Activated gamma-delta T cell treated with anti-CD3 and anti-CD28 coated beads, Interleukin-2, amount 50 U/mL, for 16 hours (primary cell): ENCODE data around the gene EZH2.

Source experiments
- DNase-seq: peaks from one replicate; pipeline ENCODE4 v3.0.0-alpha.2; 2020; ENCODE audit warnings: low read depth

Gene EZH2

GRCh38 chr7:148884049-148884298 is at the start of gene EZH2:
TSS of gene EZH2 (minus strand) at chr7:148884291. CDS start at chr7:148847298, 36,993 bp downstream.
- no peak for DNase-seq

DNA sequence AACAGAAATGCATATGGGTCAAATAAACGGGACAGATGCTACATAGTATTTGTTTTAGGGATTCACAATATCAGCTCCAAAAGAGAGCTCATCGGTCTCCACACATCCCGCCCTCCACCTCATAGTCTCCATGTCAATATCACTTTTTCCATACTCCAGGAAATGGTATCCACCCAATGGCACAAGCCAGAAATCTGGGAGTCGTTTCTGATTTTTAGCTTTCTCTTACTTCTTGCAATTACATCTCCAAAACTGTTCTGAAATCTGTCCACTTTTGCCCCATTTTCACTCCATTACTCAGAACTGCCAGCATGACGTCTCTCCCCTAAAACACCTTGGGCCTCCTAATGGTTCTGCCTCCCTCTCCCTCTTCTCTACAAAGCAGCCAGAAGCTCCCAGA is 47.4 kb upstream of the EZH2 start:
- DNase-seq, result no peak

- DNase-seq, result no peak
Measured at GRCh38 chr7:148930335-148930734, 46.2 kb upstream of the EZH2 start.

GRCh38 chr7:148929176-148929575 is 45.1 kb upstream of the EZH2 start:
- DNase-seq, result no peak

DNA sequence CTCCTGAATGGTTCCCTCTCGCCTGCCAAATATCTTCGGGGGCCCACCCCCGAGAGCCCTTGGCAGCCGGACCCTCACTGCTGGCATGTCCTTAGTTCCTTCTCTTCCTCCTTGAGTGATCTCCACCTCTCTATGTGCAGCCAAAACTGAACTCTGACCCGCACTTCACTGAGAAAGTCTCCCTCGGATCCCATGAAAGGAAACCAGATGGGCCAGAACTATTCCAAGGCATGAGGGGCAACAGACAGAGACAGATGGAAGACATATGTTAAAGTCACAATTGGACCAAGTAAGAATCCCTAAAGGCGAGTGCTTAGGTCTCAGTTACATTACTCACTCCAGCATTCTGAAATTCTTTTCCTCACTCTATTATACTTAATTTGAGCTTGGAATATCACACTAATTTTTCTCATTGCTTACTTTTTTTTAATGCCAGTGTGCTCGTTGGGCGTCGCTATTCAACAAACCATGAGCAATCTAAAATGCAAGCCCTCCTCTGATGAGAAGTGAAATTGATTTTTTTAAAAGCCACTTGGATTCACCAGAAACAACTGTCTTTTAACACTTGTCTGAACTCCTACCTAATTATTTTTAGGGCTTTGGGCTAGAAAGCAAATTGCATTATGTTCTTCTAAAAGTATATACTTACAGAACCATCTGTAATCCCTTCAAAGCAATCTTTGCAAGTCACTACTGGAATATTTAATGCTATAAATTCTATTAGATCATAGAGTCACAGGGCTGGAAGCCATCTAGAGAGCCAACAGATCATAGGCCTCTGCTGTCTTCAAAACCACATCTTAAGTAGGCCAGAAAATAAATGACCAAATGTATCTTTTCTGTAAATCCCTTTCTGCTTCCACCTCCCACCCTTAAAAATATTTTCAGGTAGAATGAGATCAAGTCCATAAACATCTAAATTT is 43.3 kb upstream of the EZH2 start:
- DNase-seq, result no peak

DNA sequence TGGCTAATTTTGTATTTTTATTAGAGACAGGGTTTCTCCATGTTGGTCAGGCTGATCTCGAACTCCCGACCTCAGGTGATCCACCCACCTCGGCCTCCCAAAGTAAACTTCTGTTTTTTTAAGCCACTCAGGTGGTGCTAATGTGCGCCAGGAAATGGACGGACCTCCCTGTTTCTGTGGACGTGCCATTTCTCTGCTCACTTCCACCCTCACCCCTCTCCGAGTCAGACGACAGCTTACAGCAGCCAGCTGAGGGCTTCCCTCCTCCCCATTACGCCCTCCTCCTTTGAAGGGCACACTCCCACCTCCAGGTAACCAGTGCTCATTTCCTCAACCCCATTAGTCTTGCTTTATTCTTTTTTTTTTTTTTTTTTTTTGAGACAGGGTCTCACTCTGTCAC is 41.7 kb upstream of the EZH2 start:
- DNase-seq, result no peak

DNA sequence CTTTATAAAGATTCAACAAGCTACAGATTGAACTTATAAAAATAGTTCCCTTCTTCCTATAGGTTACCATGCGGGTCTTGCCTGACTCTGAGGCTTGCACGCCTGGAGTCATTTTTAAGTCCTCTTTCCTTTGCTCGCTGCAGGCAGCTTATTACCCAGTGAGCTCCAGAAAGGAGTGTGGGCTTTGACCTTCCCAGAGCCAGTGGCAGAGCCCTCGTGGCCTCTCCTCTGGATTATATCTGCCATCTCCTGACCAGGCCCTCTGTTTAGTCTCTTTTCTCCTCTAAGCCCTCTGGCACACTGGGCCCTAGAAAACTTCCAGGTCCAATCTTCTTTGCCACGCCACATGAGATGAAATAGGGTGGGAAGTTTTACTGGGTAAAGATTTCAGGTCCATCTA is 39.9 kb upstream of the EZH2 start:
- DNase-seq, result no peak

- no peak for DNase-seq
Measured at GRCh38 chr7:148921806-148922205, 37.7 kb upstream of the EZH2 start.

GRCh38 chr7:148921189-148921588 is 37.1 kb upstream of the EZH2 start:
- DNase-seq, result no peak

GRCh38 chr7:148919859-148920258 is 35.8 kb upstream of the EZH2 start:
- DNase-seq, result no peak

DNA sequence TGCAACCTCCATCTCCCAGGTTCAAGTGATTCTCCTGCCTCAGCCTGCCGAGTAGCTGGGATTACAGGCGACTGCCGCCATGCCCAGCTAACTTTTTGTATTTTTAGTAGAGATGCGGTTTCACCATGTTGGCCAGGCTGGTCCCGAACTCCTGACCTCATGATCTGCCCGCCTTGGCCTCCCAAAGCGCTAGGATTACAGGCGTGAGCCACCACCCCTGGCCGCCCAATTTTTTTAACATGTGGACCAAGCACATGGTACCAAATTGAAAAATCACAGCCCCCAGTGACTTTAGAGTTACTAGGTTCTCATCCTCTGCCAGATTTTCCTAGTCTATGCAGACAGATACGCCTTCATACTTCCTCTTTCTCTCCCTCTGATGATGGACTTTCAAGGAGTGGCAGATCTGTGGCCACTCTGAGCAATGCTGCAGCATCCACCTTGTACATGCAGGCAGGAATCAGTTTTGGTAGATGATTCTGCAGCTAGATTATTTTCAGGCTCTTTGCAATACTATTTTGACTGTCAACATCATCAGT is 34.0 kb upstream of the EZH2 start:
- no peak for DNase-seq

DNA sequence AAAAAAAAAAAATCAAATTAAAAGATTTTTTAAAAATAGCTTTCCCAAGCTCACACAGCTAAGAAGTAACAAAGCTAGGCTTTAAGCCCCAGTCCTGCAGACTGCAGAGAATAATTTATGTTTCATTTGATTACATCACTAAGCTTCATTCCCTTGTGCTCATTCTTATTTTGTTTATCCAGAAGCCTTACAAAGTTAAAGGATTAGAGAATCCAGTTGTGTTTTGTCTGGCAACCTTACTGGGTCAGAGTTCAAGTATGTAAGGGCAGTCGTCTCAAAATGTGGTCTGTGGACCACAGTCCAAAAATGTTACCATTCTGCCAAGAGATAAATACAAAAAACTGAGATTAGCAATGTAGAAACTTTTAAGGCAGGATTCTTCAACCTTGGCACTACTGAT is 32.1 kb upstream of the EZH2 start:
- no peak for DNase-seq

DNA sequence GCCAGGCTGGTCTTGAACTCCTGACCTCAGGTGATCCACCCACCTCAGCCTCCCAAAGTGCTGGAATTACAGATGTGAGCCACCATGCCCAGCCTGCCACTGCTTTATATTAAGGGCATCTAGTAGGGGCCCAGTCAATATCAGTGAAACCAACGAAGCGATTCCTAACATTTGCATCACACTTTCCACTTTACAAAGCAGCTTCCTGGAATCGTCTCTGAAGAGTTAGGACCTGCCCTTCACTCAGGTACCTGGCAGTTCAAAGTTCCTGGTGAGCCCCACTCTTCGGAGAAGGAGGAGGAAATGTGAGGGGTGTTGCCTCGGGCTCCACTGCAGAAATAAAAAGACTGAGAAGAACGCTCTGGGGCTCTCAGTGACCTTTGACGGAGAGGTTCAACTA is 31.1 kb upstream of the EZH2 start:
- no peak for DNase-seq

DNA sequence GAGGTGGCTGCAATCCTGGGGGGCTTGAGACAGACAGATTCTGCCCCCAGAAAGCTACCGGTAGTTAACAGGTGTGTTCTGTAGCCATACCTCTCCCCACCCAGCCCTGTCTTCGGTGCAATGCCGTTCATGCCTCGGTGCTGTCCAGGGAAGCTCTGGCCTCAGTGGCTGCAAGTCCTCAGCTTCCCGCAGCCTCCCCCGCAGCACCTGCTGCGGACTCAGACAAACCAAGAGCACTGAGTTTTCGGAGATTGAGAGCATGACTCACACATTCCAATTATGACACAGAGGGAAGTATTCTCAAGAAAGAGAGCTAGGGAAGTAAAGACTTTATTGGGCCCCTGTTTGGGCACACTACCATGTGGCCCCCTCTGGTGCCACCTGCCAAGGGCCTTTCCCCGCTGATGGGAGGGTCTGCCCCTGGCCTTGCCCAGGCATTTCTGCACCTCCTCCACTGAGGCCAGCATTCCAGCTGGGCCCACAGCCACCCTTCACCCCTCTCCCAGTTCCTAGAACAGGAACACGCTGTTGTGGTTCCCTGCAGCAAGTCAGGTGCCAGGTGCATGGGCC is 30.2 kb upstream of the EZH2 start:
- DNase-seq, result no peak

GRCh38 chr7:148912758-148913541 is 28.9 kb upstream of the EZH2 start:
- no peak for DNase-seq

DNA sequence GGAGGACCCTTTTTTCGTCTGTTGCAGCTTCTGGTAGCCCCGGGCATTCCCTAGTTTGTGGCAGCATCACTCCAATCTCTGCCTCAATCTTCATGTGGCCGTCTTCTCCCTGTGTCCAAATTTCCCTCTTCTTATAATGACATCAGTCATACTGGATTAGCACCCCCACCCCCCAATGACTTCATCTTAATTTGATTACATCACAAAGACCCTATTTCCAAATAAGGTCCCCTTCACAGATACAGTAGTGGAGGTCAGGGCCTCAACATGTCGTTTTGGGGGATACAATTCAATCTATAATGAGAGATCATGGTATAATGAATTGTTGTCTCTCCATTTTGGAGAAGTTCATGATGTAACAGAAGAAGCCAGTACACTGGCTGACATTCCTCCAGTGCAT is 28.1 kb upstream of the EZH2 start:
- no peak for DNase-seq

DNA sequence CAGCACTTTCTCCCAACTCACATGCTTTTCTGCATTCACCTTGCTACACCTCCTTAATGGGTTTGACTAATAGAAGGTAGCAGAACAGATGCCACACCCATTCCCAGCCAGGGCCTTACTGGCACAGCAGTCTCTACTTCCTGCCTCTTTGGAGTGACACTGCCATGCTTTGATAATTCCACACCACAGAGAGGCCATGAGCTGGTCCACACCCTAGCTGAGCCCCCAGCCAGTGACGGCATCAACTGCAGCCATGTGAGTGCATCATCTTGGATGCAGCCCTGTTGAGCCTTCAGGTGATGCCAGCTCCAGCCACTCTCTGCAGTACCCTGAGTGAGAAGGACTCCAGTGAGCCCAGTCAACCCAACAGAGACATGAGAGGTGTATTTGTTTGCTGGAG is 27.5 kb upstream of the EZH2 start:
- no peak for DNase-seq

- no peak for DNase-seq
Measured at GRCh38 chr7:148909568-148909967, 25.5 kb upstream of the EZH2 start.

GRCh38 chr7:148906707-148907498 is 22.8 kb upstream of the EZH2 start:
- no peak for DNase-seq

DNA sequence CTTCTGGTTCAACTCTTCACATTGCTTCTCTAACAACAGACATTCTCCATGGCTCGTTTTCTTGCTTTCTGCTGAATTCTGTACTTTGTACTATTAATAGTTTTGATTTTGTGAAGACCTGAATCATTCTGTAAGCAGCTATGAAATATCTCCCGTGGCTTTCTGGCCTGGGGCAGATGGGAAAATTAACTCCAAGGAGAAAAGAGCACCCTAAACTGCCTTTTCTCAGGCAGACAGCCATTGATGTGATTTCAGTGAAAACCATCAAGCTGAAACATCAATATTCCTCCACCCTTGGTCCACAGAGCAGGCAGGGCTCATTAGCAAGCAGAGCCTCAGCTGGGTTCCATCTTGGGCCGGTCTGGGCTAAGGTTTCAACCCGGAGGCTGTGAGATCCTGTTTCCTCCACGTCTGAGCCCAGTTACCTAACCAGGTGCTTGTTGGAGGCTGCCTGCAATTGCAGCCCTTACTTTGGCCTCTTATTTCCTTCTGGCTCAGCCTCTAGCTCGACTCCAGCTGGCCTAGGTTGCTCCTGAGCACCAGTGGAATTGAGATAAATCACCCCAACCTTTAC is 21.1 kb upstream of the EZH2 start:
- no peak for DNase-seq

GRCh38 chr7:148903504-148903903 is 19.4 kb upstream of the EZH2 start:
- no peak for DNase-seq

- DNase-seq, result no peak
Measured at GRCh38 chr7:148901178-148901577, 17.1 kb upstream of the EZH2 start.
